ENCODE results near the gene NUP42.

NUP42 gene

DNA sequence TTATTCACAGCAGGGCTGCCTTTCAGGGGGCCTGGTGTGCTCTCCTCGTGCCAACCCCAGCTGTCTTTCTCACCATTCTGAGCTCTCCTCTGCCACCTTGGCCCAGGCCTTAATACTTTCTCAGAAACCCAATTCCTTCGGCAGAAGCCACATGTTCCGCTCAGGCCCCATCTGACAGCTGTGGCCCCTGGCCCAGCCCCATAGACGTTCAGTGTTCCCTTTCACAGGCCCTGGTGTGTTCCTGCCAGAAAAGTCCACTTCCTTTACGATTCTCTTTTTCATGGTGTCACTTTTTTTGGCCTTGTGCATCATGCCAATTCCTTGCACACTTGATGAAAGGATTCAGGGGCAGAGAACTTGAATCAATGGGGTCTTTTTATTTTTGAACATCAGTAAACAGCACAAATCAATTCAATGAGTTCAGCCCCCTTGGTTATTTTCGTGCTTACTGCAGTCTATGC, 48.8 kb downstream of the NUP42 start:
- FAIRE-seq (no peak), DNase-seq (ENCODE audit: insufficient read length, low spot score) (no peak)

GRCh38 chr7:23232966-23233365, 51.1 kb downstream of the NUP42 start:
- DNase-seq (ENCODE audit: insufficient read length, low spot score) (no peak), FAIRE-seq (no peak)

DNA sequence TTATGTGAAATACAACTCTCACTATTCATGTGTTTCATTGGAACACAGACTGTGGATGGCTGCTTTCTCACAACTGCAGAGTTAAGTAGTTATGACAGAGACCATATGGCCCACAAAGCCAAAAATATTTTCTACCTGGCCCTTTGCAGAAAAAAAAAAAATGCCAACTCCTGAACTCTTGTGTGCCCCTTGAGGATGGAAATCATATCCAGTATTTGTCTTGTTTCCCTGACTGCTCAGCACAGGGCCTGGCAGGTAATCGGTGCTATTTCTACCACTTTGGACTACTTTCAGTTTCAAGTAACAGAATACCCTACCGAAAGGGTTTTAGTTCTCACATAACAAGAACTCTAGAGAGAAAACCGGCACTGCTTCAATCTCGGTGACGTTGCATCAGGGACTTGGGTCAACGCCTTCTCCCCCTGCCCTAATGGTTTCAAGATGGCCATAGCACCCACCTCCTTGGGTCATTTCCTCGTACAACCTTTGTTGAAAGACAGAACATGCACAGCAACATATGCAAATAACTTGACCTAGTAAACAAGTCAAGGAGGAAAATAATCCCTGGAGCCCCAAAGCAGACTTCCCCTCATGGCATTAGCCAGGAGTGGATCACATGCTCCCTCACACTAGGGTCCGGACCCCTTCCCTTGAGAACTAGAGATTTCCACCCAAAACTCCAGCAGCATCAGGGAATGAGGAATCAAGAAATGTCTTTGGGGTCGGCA, 52.9 kb downstream of the NUP42 start:
- DNase-seq (ENCODE audit: insufficient read length, low spot score) (no peak), FAIRE-seq (no peak)

- FAIRE-seq (no peak), DNase-seq (ENCODE audit: insufficient read length, low spot score) (no peak)
These were observed 54.0 kb downstream of the NUP42 start for GRCh38 chr7:23235813-23236221.

DNA sequence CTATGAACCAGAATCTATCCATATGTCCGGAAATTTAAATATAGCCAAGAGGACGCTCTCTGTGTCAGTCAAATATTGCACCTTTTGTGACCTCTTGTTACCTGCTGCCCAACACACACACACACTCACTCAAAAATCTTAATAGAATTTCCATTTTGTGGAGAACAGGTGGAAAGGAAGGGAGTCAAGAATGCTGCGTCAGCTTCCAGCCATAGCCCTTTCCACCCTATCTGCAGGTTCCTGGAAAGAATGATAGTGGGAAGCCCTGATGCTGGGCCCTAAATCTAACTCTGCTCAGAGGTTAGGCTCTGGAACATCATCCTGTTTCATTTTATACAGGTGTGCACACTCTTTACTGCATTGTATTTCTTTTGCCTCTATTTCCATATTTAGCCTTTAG, 55.2 kb downstream of the NUP42 start:
- no peak for FAIRE-seq
- no peak for DNase-seq (ENCODE audit: insufficient read length, low spot score)

GRCh38 chr7:23238983-23239652, 57.3 kb downstream of the NUP42 start:
- DNase-seq (ENCODE audit: insufficient read length, low spot score) = no peak

GRCh38 chr7:23239698-23240097, 57.9 kb downstream of the NUP42 start:
- no peak for DNase-seq (ENCODE audit: insufficient read length, low spot score)
- FAIRE-seq = no peak

More at GRCh38 chr7:23238983-23239652, 57.3 kb downstream of the NUP42 start:
- FAIRE-seq = no peak

DNA sequence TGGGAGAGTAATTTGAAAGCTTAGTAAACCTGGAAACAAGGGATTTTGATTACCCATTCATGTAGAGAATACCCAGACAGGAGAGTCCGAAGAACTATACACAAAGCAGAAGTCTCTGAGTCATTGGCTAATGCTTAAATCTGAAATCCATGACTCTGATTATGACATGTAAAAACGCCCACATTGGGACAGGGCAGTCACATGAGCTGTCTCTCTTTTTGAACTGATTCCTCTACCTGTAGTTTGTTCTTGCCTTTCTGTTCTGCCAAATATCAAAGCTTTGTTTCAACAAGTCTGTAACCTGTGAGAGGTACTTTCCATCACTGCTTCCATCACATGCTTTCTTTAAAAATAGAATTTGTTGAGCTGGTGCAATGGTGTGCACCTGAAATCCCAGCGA, 60.5 kb downstream of the NUP42 start:
- no peak for DNase-seq (ENCODE audit: insufficient read length, low spot score)
- no peak for FAIRE-seq

DNA sequence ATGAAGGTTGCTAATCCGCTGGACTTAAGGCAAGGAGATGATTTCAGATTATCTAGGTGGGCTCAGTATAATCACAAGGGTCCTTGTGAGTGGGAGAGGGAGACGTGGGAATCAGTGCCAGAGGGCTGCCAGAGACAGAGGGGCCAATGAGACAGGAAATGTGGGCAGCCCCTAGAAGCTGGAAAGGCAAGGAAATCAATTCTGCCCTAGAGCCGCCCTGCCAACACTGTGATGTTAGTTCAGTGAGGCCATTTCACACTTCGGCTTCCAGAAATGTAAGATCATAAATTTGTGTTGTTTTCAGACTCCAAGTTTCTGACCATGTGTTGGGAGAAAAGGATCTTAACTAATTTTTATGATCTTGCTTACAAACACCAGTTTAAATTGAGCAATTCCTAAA, 61.1 kb downstream of the NUP42 start:
- FAIRE-seq (no peak), DNase-seq (ENCODE audit: insufficient read length, low spot score) (no peak)

- DNase-seq (ENCODE audit: insufficient read length, low spot score) = peak; percentile 56
- FAIRE-seq = no peak
These were observed 64.7 kb downstream of the NUP42 start, which contains the start of gene GPNMB for GRCh38 chr7:23246555-23246954. Gene GPNMB (plus strand): TSS chr7:23246775. CDS start chr7:23246858, 83 bp downstream.

- DNase-seq (ENCODE audit: insufficient read length, low spot score) = no peak
- FAIRE-seq = no peak
These were observed 65.3 kb downstream of the NUP42 start for GRCh38 chr7:23247046-23247602.

DNA sequence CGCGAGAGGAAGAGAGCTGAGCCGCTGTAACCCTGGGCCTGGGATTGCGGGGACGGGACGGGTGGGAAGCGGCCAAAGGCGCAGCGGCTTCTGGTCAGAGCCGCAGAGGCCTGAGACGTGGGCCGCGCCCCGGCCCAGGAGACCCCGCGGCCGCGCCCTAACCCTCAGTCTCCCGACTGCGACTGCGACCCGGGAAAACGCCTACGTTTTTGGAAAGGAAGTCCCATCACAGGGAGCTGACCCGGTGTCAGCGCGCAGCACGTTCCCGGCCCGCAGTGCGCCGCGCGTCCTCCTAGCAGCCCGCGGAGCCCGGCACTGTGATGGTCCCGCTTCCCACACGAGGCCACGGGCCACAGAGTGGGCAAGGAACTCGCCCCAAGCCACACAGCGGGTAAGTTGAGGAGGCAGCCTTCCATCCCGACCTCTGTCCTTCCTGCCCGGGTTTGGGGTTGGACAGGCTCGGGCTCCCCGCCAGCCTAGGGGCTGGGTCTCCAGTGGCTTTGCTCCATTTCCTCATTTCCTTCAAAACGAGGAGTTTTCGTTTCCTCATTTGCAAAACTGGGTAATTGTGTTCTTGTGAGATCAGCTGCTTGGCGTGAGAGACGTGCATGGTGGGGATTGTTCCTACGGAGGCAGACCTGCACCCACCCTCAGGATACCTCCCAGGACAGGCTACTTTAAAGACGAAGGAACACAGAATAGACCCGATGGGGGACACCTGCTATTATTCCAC, 65.9 kb downstream of the NUP42 start:
- DNase-seq (ENCODE audit: insufficient read length, low spot score) (no peak), FAIRE-seq (no peak)

DNA sequence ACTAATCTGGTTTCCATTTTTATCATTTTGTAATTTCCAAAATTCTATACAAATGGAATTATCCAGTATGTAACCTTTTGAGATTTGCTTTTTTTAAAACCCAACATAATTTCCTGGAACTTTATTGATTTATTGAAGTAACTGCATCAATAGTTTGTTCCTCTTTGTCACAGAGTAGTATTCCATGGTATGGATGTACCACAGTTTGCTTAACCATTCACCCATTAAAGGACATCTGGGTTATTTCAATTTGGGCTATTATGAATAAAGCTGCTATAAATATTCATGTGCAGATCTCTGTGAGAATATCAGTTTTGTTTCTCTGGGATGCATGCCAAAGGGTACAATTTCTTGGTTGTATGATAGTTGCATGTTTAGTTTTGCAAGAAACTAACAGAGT, 67.6 kb downstream of the NUP42 start:
- DNase-seq (ENCODE audit: insufficient read length, low spot score) (no peak), FAIRE-seq (no peak)
